Measurements from ENCODE around the gene KLF3. TPM values are rescaled to one million over a fixed set of nuclear protein-coding genes. Genes with fewer than 3 reads are reported as not detected.

The KLF3 gene
- total RNA-seq, 1 donor from 2014 or later: 40.8 TPM

DNA sequence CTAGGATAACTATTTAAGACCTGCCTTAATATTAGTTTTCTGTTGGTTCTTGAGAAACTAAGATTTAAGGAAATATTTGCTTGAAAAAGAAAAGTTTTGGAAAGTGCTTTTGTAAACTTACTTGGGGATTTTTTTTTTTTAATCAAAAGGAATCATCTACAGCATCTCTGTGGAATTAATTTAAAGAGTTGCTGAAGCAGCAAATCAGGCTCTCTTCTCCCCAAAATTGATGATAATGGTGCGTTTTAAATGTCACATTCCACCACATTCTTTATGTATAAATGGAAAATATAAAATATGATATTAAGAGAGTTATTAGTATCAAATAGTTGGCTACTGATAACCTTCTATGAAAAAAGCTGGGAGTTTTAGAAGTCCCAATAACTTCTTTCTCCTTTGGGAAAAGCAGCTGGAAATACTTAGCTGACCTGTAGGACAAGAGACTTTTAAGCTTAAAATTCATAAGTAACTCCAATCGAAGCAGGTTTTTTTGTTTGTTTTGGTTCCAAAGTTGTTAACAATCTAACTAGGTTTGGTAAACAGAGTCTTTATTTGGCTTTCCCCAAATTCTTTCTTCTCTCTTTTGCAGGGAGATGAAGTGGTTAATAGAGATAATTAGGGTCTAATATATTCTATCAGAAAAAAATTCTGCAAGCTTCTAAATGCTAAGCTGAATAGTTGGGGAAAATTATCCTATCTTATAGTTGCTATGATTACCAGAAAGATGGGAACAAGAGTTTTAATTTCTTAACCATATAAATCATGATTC, 4.4 kb downstream of the KLF3 start:
- Mint-ChIP-seq H3K27ac (ENCODE audit: unreplicated experiment) (peak overlapping the region; percentile 99), H3K4me3 (ENCODE audit: unreplicated experiment) (peak overlapping the region; percentile 45), H3K4me1 (ENCODE audit: low read depth, unreplicated experiment) (peaks cover 56% of the 10 kb centered on the region), H3K9me3 (ENCODE audit: unreplicated experiment) (no peaks in the 10 kb centered on the region), H3K36me3 (ENCODE audit: low read depth, unreplicated experiment) (peaks cover 1% of the 10 kb centered on the region), H3K27me3 (ENCODE audit: low read depth, unreplicated experiment) (no peaks in the 10 kb centered on the region)
- peak overlapping the region; percentile 89 for H3K9ac ChIP-seq (ENCODE audit: low read length)
- peaks cover 2% of the 10 kb centered on the region for H3K36me3 ChIP-seq (ENCODE audit: insufficient read depth, low read length)
- peaks cover 34% of the 10 kb centered on the region for H4K20me1 ChIP-seq (ENCODE audit: insufficient read depth, low read length)
- TF ChIP-seq EZH2 (IDR thresholded peaks at IDR 0.05; ENCODE audit: insufficient read depth, low read length): no peak
- TF ChIP-seq, protein P1, sequence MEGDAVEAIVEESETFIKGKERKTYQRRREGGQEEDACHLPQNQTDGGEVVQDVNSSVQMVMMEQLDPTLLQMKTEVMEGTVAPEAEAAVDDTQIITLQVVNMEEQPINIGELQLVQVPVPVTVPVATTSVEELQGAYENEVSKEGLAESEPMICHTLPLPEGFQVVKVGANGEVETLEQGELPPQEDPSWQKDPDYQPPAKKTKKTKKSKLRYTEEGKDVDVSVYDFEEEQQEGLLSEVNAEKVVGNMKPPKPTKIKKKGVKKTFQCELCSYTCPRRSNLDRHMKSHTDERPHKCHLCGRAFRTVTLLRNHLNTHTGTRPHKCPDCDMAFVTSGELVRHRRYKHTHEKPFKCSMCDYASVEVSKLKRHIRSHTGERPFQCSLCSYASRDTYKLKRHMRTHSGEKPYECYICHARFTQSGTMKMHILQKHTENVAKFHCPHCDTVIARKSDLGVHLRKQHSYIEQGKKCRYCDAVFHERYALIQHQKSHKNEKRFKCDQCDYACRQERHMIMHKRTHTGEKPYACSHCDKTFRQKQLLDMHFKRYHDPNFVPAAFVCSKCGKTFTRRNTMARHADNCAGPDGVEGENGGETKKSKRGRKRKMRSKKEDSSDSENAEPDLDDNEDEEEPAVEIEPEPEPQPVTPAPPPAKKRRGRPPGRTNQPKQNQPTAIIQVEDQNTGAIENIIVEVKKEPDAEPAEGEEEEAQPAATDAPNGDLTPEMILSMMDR (IDR thresholded peaks at IDR 0.05; ENCODE audit: insufficient read depth, low read depth, low read length): no peak
- H3K79me2 ChIP-seq (ENCODE audit: insufficient read depth, low read length): peaks cover 91% of the 10 kb centered on the region
- FAIRE-seq (no peak), DNase-seq (ENCODE audit: low read depth) (no peak)
- H3K4me1 ChIP-seq (ENCODE audit: insufficient read depth, low read length): peaks cover 58% of the 10 kb centered on the region
- H3K27ac ChIP-seq (ENCODE audit: low read depth, low read length): peak overlapping the region; percentile 96
- H3K4me3 ChIP-seq (ENCODE audit: insufficient read depth, low read depth, low read length): no peak overlapping the region
- H3K9me3 ChIP-seq (ENCODE audit: insufficient read depth, low read depth, low read length): no peaks in the 10 kb centered on the region
- peak overlapping the region; percentile 49 for H3K4me2 ChIP-seq (ENCODE audit: low read length)
- no peak overlapping the region for H2AFZ ChIP-seq (ENCODE audit: low read depth, low read length)
- no peaks in the 10 kb centered on the region for H3K27me3 ChIP-seq (ENCODE audit: insufficient read depth, low read length)

DNA sequence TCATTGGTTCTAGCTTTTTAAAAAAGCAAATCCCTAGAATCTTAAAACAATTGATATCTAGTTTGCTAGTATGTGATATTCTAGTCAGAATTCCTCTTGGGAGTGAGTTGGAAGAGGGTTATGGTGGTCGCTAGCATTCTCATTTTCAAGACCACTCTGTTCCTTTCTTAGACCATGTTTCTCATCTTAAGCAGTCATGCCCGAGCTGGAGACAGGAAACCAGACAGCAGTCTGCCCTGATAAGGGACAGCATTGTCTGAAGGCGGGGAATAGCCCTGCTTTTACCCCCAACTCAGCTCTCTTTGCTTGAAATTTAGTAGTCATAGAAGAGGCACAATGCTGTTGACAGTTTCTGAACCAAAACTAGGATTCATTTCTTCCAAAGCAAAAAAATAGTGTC, 5.2 kb downstream of the KLF3 start:
- Histone ChIP-seq H3K4me3 (ENCODE audit: insufficient read depth, low read depth, low read length) (no peak overlapping the region), H3K4me1 (ENCODE audit: insufficient read depth, low read length) (peaks cover 66% of the 10 kb centered on the region), H3K79me2 (ENCODE audit: insufficient read depth, low read length) (peaks cover 97% of the 10 kb centered on the region), H3K9me3 (ENCODE audit: insufficient read depth, low read depth, low read length) (no peaks in the 10 kb centered on the region), H3K9ac (ENCODE audit: low read length) (peak overlapping the region; percentile 41), H2AFZ (ENCODE audit: low read depth, low read length) (no peak overlapping the region), H3K27ac (ENCODE audit: low read depth, low read length) (peak overlapping the region; percentile 53), H4K20me1 (ENCODE audit: insufficient read depth, low read length) (peaks cover 42% of the 10 kb centered on the region), H3K4me2 (ENCODE audit: low read length) (peak overlapping the region; percentile 49), H3K36me3 (ENCODE audit: insufficient read depth, low read length) (peaks cover 2% of the 10 kb centered on the region), H3K27me3 (ENCODE audit: insufficient read depth, low read length) (no peaks in the 10 kb centered on the region)
- peaks cover 64% of the 10 kb centered on the region for H3K4me1 Mint-ChIP-seq (ENCODE audit: low read depth, unreplicated experiment)
- peak overlapping the region; percentile 93 for H3K27ac Mint-ChIP-seq (ENCODE audit: unreplicated experiment)
- FAIRE-seq (no peak), DNase-seq (ENCODE audit: low read depth) (peak; percentile 45)
- H3K27me3 Mint-ChIP-seq (ENCODE audit: low read depth, unreplicated experiment): no peaks in the 10 kb centered on the region
- H3K36me3 Mint-ChIP-seq (ENCODE audit: low read depth, unreplicated experiment): peaks cover 1% of the 10 kb centered on the region
- TF ChIP-seq EZH2 (IDR thresholded peaks at IDR 0.05; ENCODE audit: insufficient read depth, low read length): no peak
- TF ChIP-seq, protein P1 (IDR thresholded peaks at IDR 0.05; ENCODE audit: insufficient read depth, low read depth, low read length): no peak
- no peaks in the 10 kb centered on the region for H3K9me3 Mint-ChIP-seq (ENCODE audit: unreplicated experiment)
- peak overlapping the region; percentile 36 for H3K4me3 Mint-ChIP-seq (ENCODE audit: unreplicated experiment)

All from astrocyte (in vitro differentiated cells and primary cell).